Ishikawa (cell line): ENCODE measurements around the gene MACC1.

ENCODE experiments used
- CEBPB ChIP-seq: IDR thresholded peaks from 2 replicates; pipeline ENCODE4 v1.6.1; 2012
- CREB1 ChIP-seq: IDR thresholded peaks from 2 replicates; pipeline ENCODE4 v1.6.1; 2012; ENCODE audit warnings: low read depth
- EGR1 ChIP-seq: IDR thresholded peaks from 2 replicates; pipeline ENCODE4 v1.6.1; 2012
- EP300 ChIP-seq: IDR thresholded peaks from 2 replicates; pipeline ENCODE4 v1.6.1; 2012; ENCODE audit warnings: borderline replicate concordance
- FOXM1 ChIP-seq: IDR thresholded peaks from 2 replicates; pipeline ENCODE4 v1.6.1; 2012; ENCODE audit warnings: low read depth, borderline replicate concordance
- MAX ChIP-seq: IDR thresholded peaks from 2 replicates; pipeline ENCODE4 v1.6.1; 2012
- NFIC ChIP-seq: IDR thresholded peaks from 2 replicates; pipeline ENCODE4 v1.6.1; 2012
- RAD21 ChIP-seq: IDR thresholded peaks from 2 replicates; pipeline ENCODE4 v1.6.1; 2012; ENCODE audit warnings: low read depth
- REST ChIP-seq: IDR thresholded peaks from 2 replicates; pipeline ENCODE4 v1.6.1; 2012; ENCODE audit warnings: low read depth, mild to moderate bottlenecking
- TAF1 ChIP-seq: IDR thresholded peaks from 2 replicates; pipeline ENCODE4 v1.6.1; 2012; ENCODE audit warnings: low read depth, mild to moderate bottlenecking
- TCF12 ChIP-seq: IDR thresholded peaks from 2 replicates; pipeline ENCODE4 v1.6.1; 2012; ENCODE audit warnings: low read depth
- TEAD4 ChIP-seq: IDR thresholded peaks from 2 replicates; pipeline ENCODE4 v1.6.1; 2012
- USF1 ChIP-seq: IDR thresholded peaks from 2 replicates; pipeline ENCODE4 v1.6.1; 2012
- YY1 ChIP-seq: IDR thresholded peaks from 2 replicates; pipeline ENCODE4 v1.6.1; 2012; ENCODE audit warnings: low read depth
- ZBTB7A ChIP-seq: IDR thresholded peaks from 2 replicates; pipeline ENCODE4 v1.6.1; 2012; ENCODE audit warnings: low read depth

MACC1 gene

DNA sequence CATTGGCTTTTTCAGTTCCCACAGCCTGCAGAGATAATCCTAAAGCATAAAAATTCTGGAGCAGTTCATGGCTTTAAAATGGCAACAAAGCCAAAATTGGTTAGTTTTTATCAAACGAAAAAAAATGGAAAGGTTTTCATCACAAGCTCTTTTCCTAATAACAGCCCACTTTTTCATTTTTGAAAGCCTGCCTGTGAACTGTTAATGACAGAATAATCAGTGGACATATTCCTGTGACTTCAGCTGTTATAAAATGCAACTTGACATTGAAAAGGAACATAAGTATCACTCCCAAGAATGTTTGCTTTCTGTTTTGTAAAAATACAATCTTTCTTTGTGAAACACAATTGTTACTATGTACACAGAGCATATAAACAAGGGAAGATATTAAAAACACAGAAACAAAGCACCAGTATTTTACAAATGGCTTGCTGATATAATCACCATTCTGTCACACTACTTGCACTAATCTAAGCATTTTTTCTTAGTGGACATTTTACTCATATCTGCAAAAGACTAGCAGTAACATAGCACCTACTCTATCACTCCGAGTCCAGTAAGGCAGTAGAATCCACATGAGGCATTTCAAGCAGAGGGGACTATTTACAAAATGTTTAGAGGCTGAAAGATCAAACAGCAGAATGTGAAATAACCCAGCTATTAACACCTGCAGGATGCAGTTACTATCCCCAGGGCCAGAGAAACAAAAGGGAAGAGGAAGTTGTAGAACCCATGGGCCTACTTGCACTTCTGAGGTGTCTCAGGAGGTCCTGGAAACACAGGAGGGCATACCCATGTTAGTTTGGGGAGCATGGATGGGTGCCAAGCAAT lies 26.4 kb downstream of the MACC1 start:
- TF ChIP-seq TCF12 (no peak), RAD21 (no peak), TAF1 (no peak), EP300 (no peak), CREB1 (no peak), USF1 (no peak), ZBTB7A (no peak), TEAD4 (no peak), FOXM1 (no peak), CEBPB (no peak), NFIC (no peak), EGR1 (no peak)

GRCh38 chr7:20189852-20190251 lies 27.3 kb downstream of the MACC1 start:
- TF ChIP-seq TEAD4 (no peak), YY1 (no peak), EGR1 (no peak), CEBPB (no peak), NFIC (no peak), TCF12 (no peak)

- no peak for TF ChIP-seq CEBPB
- TF ChIP-seq TEAD4: no peak
- TF ChIP-seq REST: no peak
- no peak for TF ChIP-seq TCF12
- TF ChIP-seq ZBTB7A: no peak
- TF ChIP-seq TAF1: no peak
- no peak for TF ChIP-seq USF1
- TF ChIP-seq MAX: no peak
- no peak for TF ChIP-seq EP300
- TF ChIP-seq RAD21: no peak
- no peak for TF ChIP-seq CREB1
These were observed 28.6 kb downstream of the MACC1 start for GRCh38 chr7:20188567-20188966.

DNA sequence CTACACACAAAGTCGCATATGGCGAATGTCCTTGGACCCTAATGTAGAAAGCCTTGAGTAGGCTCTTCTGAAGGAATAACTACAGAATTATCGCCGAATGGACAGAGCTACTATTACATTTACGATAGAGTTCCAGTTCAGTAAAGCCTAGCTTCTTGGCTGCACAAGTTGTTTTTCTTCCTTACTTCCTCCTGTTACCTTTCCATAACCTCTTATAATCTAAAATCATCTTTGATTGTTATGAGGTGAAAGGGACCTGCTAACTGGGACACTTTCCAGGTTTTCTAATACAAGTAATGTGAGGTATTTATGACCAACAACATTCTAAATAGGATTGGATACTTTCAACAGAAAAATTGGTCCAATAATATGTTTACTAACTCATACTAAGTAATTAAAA lies 31.2 kb downstream of the MACC1 start:
- TF ChIP-seq ZBTB7A (no peak), EP300 (no peak), YY1 (no peak), TAF1 (no peak), REST (no peak), TEAD4 (no peak), RAD21 (no peak), EGR1 (no peak), FOXM1 (no peak), TCF12 (no peak)

DNA sequence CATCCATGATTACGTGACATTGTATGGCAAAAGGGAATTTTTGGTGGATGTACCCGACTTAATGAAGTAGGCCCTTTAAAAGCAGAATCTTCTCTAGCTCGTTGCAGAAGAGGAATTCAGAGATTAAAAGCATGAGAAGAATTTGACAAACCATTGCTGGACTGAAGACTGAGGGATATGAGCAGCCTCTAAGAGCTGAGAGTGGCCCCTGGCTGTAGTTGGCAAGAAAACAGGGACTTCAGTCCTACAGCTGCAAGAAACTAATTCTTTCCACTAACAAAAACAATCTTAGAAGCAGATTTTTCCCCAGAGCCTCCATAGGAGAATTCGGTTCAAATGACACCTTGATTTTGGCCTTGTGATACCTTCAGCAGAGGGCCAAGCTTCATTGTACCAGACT lies 34.1 kb downstream of the MACC1 start:
- TF ChIP-seq YY1 (no peak), TAF1 (no peak), USF1 (no peak), EP300 (no peak), EGR1 (no peak), TCF12 (no peak), FOXM1 (no peak), NFIC (no peak), CREB1 (no peak), RAD21 (no peak), REST (no peak), CEBPB (no peak), MAX (no peak), TEAD4 (no peak), ZBTB7A (no peak)
